HepG2 (cell line): ENCODE data around the gene PAPOLB.

Experiments used
- ASH2L ChIP-seq: fragments of 300-600, 200-600 bp; sonication (generic); IDR thresholded peaks from 2 replicates; pipeline ENCODE4 v1.7.0; 2017; ENCODE audit warnings: low read depth, mild to moderate bottlenecking, moderate library complexity, mixed read lengths, low read length; ENCODE audit not compliant: insufficient read length
- CTCF ChIP-seq: sonication (generic); formaldehyde crosslinking; IDR thresholded peaks from 2 replicates; pipeline ENCODE4 v1.5.0; 2020; ENCODE audit warnings: mild to moderate bottlenecking, missing genetic modification reagents, moderate library complexity
- MXI1 ChIP-seq: IDR thresholded peaks from 3 replicates; pipeline ENCODE4 v1.6.1; 2012; ENCODE audit warnings: low read depth, low read length, inconsistent platforms, borderline replicate concordance
- NCOR1 ChIP-seq: fragments of 200-600 bp; sonication (generic); IDR thresholded peaks from 2 replicates; pipeline ENCODE4 v1.7.0; 2017; ENCODE audit warnings: antibody characterized with exemption, low read length, borderline replicate concordance
- SKI ChIP-seq: fragments of 450-650 bp; IDR thresholded peaks from one replicate; pipeline ENCODE4 v1.6.1; 2018; ENCODE audit warnings: mild to moderate bottlenecking; ENCODE audit not compliant: partially characterized antibody
- ZBTB2 ChIP-seq: sonication (generic); formaldehyde crosslinking; IDR thresholded peaks from 2 replicates; pipeline ENCODE4 v1.8.0; 2022; ENCODE audit warnings: low read depth, missing genetic modification reagents
- ZC3H13 ChIP-seq: sonication (generic); formaldehyde crosslinking; IDR thresholded peaks from 2 replicates; pipeline ENCODE4 v1.8.1; 2023; ENCODE audit warnings: mild to moderate bottlenecking, missing genetic modification reagents, moderate library complexity
- ZNF143 ChIP-seq: sonication (generic); formaldehyde crosslinking; IDR thresholded peaks from 2 replicates; pipeline ENCODE4 v1.4.0; 2020; ENCODE audit warnings: missing genetic modification reagents
- ZNF317 ChIP-seq: sonication (generic); formaldehyde crosslinking; IDR thresholded peaks from 2 replicates; pipeline ENCODE4 v1.5.0; 2020; ENCODE audit warnings: mild to moderate bottlenecking, missing genetic modification reagents
- ZNF350 ChIP-seq: sonication (generic); formaldehyde crosslinking; IDR thresholded peaks from 2 replicates; pipeline ENCODE4 v1.4.0; 2020; ENCODE audit warnings: mild to moderate bottlenecking, low read depth, missing genetic modification reagents, borderline replicate concordance
- TF ChIP-seq, protein P1 (sequence below): sonication (generic); formaldehyde crosslinking; IDR thresholded peaks from 2 replicates; pipeline ENCODE4 v1.4.0; 2020; ENCODE audit warnings: mild to moderate bottlenecking, missing genetic modification reagents
- TF ChIP-seq, protein P2 (sequence below): sonication (generic); formaldehyde crosslinking; IDR thresholded peaks from 2 replicates; pipeline ENCODE4 v1.4.0; 2020; ENCODE audit warnings: missing genetic modification reagents
- TF ChIP-seq, protein P3 (sequence below): sonication (generic); formaldehyde crosslinking; IDR thresholded peaks from 2 replicates; pipeline ENCODE4 v1.8.1; 2023; ENCODE audit warnings: missing genetic modification reagents, inconsistent platforms, borderline replicate concordance

DNA sequence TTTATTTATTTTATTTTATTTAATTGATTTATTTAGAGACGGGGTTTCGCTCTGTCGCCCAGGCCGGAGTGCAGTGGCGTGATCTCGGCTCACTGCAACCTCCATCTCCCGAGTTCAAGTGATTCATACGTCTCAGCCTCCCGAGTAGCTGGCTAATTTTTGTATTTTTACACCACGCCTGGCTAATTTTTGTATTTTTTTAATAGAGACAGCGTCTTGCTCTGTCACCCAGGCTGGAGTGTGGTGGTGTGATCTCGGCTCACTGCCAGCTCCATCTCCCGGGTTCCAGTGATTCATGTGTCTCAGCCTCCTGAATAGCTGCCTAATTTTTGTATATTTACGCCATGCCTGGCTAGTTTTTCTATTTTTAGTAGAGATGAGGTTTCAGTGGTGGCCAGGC is 52.2 kb downstream of the PAPOLB start:
- TF ChIP-seq ZNF143 (CRISPR knock-in tag) (no peak), ZNF317 (no peak), MXI1 (no peak), CTCF (CRISPR knock-in tag) (no peak), ZBTB2 (CRISPR knock-in tag) (no peak), ZNF350 (CRISPR knock-in tag) (no peak), SKI (no peak), ASH2L (no peak), ZC3H13 (CRISPR knock-in tag) (no peak), NCOR1 (no peak)
- TF ChIP-seq, protein P1, sequence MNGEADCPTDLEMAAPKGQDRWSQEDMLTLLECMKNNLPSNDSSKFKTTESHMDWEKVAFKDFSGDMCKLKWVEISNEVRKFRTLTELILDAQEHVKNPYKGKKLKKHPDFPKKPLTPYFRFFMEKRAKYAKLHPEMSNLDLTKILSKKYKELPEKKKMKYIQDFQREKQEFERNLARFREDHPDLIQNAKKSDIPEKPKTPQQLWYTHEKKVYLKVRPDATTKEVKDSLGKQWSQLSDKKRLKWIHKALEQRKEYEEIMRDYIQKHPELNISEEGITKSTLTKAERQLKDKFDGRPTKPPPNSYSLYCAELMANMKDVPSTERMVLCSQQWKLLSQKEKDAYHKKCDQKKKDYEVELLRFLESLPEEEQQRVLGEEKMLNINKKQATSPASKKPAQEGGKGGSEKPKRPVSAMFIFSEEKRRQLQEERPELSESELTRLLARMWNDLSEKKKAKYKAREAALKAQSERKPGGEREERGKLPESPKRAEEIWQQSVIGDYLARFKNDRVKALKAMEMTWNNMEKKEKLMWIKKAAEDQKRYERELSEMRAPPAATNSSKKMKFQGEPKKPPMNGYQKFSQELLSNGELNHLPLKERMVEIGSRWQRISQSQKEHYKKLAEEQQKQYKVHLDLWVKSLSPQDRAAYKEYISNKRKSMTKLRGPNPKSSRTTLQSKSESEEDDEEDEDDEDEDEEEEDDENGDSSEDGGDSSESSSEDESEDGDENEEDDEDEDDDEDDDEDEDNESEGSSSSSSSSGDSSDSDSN (CRISPR knock-in tag): no peak
- TF ChIP-seq, protein P2, sequence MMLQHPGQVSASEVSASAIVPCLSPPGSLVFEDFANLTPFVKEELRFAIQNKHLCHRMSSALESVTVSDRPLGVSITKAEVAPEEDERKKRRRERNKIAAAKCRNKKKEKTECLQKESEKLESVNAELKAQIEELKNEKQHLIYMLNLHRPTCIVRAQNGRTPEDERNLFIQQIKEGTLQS (CRISPR knock-in tag): no peak
- TF ChIP-seq, protein P3, sequence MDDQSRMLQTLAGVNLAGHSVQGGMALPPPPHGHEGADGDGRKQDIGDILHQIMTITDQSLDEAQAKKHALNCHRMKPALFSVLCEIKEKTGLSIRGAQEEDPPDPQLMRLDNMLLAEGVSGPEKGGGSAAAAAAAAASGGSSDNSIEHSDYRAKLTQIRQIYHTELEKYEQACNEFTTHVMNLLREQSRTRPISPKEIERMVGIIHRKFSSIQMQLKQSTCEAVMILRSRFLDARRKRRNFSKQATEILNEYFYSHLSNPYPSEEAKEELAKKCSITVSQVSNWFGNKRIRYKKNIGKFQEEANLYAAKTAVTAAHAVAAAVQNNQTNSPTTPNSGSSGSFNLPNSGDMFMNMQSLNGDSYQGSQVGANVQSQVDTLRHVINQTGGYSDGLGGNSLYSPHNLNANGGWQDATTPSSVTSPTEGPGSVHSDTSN: no peak
